Loucy (cell line): ENCODE data around the gene PARVG.

Experiments used
- EZH2phosphoT487 ChIP-seq: fragments of 200-600 bp; IDR thresholded peaks from 2 replicates; pipeline ENCODE4 v1.6.1; 2018; ENCODE audit warnings: antibody characterized with exemption, mild to moderate bottlenecking, moderate library complexity, borderline replicate concordance
- TF ChIP-seq, protein P1 (sequence below): fragments of 200-600 bp; sonication (generic); conservative IDR thresholded peaks from 2 replicates; pipeline ENCODE4 v1.5.1; 2014; ENCODE audit warnings: mild to moderate bottlenecking, antibody characterized with exemption, low read length

DNA sequence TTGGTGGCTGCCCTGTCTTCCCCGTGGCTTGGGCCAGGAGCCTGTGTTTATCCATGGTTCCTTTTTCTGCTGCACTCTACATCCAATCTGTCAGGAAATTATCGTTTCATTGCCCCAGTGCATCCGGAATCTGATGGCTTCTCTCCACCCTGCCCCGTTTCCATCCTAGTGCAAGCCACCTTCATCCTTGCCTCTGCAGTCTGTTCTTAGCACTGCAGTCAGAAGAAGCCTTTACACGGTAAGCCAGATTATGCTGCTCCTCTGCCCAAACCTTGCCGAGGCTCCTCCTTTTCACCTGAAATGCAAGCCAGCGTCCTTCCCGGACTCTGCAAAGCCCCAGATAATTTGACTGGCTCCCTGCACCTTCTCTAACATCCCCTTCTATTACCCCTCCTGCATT, 45.1 kb downstream of the PARVG start:
- TF ChIP-seq, protein P1, sequence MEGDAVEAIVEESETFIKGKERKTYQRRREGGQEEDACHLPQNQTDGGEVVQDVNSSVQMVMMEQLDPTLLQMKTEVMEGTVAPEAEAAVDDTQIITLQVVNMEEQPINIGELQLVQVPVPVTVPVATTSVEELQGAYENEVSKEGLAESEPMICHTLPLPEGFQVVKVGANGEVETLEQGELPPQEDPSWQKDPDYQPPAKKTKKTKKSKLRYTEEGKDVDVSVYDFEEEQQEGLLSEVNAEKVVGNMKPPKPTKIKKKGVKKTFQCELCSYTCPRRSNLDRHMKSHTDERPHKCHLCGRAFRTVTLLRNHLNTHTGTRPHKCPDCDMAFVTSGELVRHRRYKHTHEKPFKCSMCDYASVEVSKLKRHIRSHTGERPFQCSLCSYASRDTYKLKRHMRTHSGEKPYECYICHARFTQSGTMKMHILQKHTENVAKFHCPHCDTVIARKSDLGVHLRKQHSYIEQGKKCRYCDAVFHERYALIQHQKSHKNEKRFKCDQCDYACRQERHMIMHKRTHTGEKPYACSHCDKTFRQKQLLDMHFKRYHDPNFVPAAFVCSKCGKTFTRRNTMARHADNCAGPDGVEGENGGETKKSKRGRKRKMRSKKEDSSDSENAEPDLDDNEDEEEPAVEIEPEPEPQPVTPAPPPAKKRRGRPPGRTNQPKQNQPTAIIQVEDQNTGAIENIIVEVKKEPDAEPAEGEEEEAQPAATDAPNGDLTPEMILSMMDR, result no peak
- TF ChIP-seq EZH2phosphoT487, result no peak
